Panc1 (cell line): Measurements from ENCODE around the gene CCDC12. TPM values are rescaled to one million over a fixed set of nuclear protein-coding genes. Genes with fewer than 3 reads are reported as not detected.

Experiments
- ATAC-seq: fragments of 200-7000 bp; cut with Tn5 transposase; 2 replicates; pipeline ENCODE4 v1.9.1; 2020; ENCODE audit warnings: mild to moderate bottlenecking, moderate library complexity
- BruUV-seq: library from RNA; stranded (reverse); fragments of 400-500 nt; replicated peaks from 2 replicates; lab custom pipeline; 2021; lab: Mats Ljungman, UMichigan
- CTCF ChIA-PET: fragments of 300-600 bp; sonication (Branson Sonifier 250); formaldehyde crosslinking; loops from one replicate; lab custom pipeline; 2022; ENCODE audit warnings: antibody characterized with exemption; lab: Charles Lee
- POLR2A ChIA-PET: fragments of 300-600 bp; sonication (Branson Sonifier 250); formaldehyde crosslinking; loops from one replicate; lab custom pipeline; 2022; ENCODE audit warnings: antibody characterized with exemption; lab: Charles Lee
- DNase-seq: peaks from one replicate; pipeline ENCODE4 v3.0.0-alpha.2; 2010; ENCODE audit warnings: low read depth, low spot score
- H3K27ac ChIP-seq: 2 replicates; pipeline ENCODE4 v1.5.1; 2011; ENCODE audit warnings: mild to moderate bottlenecking, low read length, inconsistent platforms
- H3K27me3 ChIP-seq: fragments of 200-500 bp; sonication (Bioruptor generic); 2 replicates; pipeline ENCODE4 v1.6.0; 2014; ENCODE audit warnings: low read length, inconsistent platforms; ENCODE audit not compliant: control insufficient read depth, insufficient read depth
- H3K36me3 ChIP-seq: fragments of 200-500 bp; sonication (Bioruptor generic); 2 replicates; pipeline ENCODE4 v1.5.1; 2014; ENCODE audit warnings: inconsistent platforms, mild to moderate bottlenecking, low read length, moderate library complexity; ENCODE audit not compliant: control insufficient read depth, insufficient read depth
- H3K4me1 ChIP-seq: 2 replicates; pipeline ENCODE4 v1.5.1; 2011; ENCODE audit warnings: inconsistent platforms, mild to moderate bottlenecking, low read length, moderate library complexity; ENCODE audit not compliant: control insufficient read depth, insufficient read depth
- H3K4me3 ChIP-seq, 2 experiments: 2 replicates each; pipeline ENCODE4 v1.5.1; 2011 to 2012; ENCODE audit warnings: low read depth in 2 of 2, low read length in 2 of 2, mild to moderate bottlenecking in 2 of 2, inconsistent platforms in 1 of 2, moderate library complexity in 1 of 2
- H3K9me3 ChIP-seq: fragments of 200-500 bp; sonication (Bioruptor generic); 2 replicates; pipeline ENCODE4 v1.5.1; 2014; ENCODE audit warnings: low read depth, mild to moderate bottlenecking, inconsistent platforms, low read length, moderate library complexity; ENCODE audit not compliant: control insufficient read depth, insufficient read depth
- POLR2AphosphoS5 ChIP-seq: IDR thresholded peaks from 2 replicates; pipeline ENCODE4 v1.6.1; 2012; ENCODE audit warnings: mild to moderate bottlenecking, low read depth, low read length, moderate library complexity
- REST ChIP-seq, 2 experiments: IDR thresholded peaks; 2 replicates each; pipeline ENCODE4 v1.6.1; 2011 to 2012; ENCODE audit warnings: low read depth in 2 of 2, control low read depth in 1 of 2, low read length in 1 of 2, mild to moderate bottlenecking in 1 of 2, moderate library complexity in 1 of 2; ENCODE audit not compliant: insufficient read depth in 1 of 2
- SIN3A ChIP-seq: IDR thresholded peaks from 2 replicates; pipeline ENCODE4 v1.6.1; 2012; ENCODE audit warnings: low read depth, mild to moderate bottlenecking, low read length, moderate library complexity, borderline replicate concordance; ENCODE audit not compliant: insufficient read depth
- TCF7L2 ChIP-seq: IDR thresholded peaks from 2 replicates; pipeline ENCODE4 v1.6.1; 2011; ENCODE audit warnings: mild to moderate bottlenecking, low read depth, low read length, inconsistent platforms
- in situ Hi-C: cut with HindIII; loops from 2 replicates; pipeline ENCODE4 v1.10.0; 2016; ENCODE audit warnings: low sequenced_read_pairs, low pct_unique_long_range_greater_than_20kb
- intact Hi-C: fragments of 100-400 bp; cut with micrococcal nuclease; formaldehyde crosslinking; loops from one replicate; pipeline ENCODE4 v1.10.0; 2022; ENCODE audit not compliant: unreplicated experiment
- total RNA-seq: library from RNA; stranded (reverse); gene quantifications from one replicate; pipeline ENCODE4 v1.2.1, GENCODE V29; 2021; ENCODE audit not compliant: unreplicated experiment
- TF ChIP-seq, protein P1 (sequence below): fragments of 450-650 bp; IDR thresholded peaks from 2 replicates; pipeline ENCODE4 v1.5.1; 2017; ENCODE audit warnings: mild to moderate bottlenecking

CCDC12 gene
- total RNA-seq, 1 experiment from 2014 or later, result 35.5 TPM

- Histone ChIP-seq H3K27me3 (no peaks in the 10 kb centered on the region), H3K4me1 (peaks cover 4% of the 10 kb centered on the region), H3K36me3 (no peaks in the 10 kb centered on the region), H3K4me3 (no peak overlapping the region), H3K9me3 (no peaks in the 10 kb centered on the region), H3K27ac (peak overlapping the region; percentile 29; the same call in 1 of the 2 replicates)
- POLR2A ChIA-PET, result no interaction called here
- ATAC-seq (no peak), DNase-seq (no peak)
- TF ChIP-seq, protein P1, sequence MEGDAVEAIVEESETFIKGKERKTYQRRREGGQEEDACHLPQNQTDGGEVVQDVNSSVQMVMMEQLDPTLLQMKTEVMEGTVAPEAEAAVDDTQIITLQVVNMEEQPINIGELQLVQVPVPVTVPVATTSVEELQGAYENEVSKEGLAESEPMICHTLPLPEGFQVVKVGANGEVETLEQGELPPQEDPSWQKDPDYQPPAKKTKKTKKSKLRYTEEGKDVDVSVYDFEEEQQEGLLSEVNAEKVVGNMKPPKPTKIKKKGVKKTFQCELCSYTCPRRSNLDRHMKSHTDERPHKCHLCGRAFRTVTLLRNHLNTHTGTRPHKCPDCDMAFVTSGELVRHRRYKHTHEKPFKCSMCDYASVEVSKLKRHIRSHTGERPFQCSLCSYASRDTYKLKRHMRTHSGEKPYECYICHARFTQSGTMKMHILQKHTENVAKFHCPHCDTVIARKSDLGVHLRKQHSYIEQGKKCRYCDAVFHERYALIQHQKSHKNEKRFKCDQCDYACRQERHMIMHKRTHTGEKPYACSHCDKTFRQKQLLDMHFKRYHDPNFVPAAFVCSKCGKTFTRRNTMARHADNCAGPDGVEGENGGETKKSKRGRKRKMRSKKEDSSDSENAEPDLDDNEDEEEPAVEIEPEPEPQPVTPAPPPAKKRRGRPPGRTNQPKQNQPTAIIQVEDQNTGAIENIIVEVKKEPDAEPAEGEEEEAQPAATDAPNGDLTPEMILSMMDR, result no peak
- TF ChIP-seq REST (IDR thresholded peaks at IDR 0.05; ENCODE audit: insufficient read depth in 1 of 2, low read depth in 2 of 2, low read length in 1 of 2), result no peak
- TF ChIP-seq TCF7L2, result no peak
- TF ChIP-seq POLR2AphosphoS5, result no peak
- TF ChIP-seq SIN3A, result no peak
- in situ Hi-C loops, result no loop called here
- CTCF ChIA-PET, result no interaction called here
- BruUV-seq, result no TSS peak
- intact Hi-C loops, result no loop called here
Measured at GRCh38 chr3:46955801-46956259, 20.7 kb downstream of the CCDC12 start.

DNA sequence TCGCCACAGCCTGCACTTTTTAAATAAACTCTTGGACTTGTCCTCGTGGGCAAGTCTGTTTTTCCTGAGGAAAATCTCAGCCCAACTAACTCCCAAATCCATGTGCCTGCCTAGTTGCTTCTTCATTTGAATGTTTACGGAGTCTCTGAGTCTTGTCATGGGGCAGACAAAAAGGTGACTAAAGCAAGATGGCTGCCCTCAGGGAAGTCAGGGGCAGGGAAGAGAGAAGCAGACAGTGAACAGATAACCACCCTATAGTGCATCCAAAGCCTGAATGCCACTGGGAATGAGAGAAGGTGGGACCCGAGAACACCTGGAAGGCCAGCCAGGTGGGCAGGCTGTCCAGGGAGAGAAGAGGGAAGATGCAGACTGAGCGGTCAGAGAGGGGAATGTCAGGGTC lies 21.4 kb downstream of the CCDC12 start:
- Histone ChIP-seq H3K27ac (no peak overlapping the region), H3K27me3 (no peaks in the 10 kb centered on the region), H3K9me3 (no peaks in the 10 kb centered on the region), H3K4me3 (no peak overlapping the region), H3K4me1 (no peaks in the 10 kb centered on the region; the same call in none of the 2 replicates), H3K36me3 (no peaks in the 10 kb centered on the region)
- intact Hi-C loops, result no loop called here
- DNase-seq (no peak), ATAC-seq (no peak)
- BruUV-seq, result no TSS peak
- POLR2A ChIA-PET, result no interaction called here
- CTCF ChIA-PET, result no interaction called here
- no peak for TF ChIP-seq SIN3A
- no peak for TF ChIP-seq TCF7L2
- in situ Hi-C loops, result no loop called here

DNA sequence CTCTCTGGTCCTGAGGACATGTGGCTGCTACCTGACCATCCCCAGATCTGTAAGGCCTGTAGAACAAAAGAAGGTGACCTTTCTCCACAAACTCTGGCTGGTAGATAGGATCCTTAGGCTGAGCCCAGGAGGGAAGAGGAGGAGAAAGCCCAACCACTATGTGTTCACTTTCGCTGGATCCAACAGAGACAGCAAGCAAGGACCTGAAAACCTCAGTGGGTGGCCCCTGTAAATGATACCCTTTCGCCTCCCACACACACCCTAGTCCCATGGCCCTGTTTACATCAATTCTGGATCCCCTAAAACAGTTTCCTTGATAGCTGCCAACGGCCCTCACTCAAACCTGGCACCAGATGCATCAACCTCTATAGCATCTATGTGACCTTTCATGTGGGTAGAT lies 22.4 kb downstream of the CCDC12 start:
- peaks cover 3% of the 10 kb centered on the region for H3K4me1 ChIP-seq
- intact Hi-C loops (no loop called here), in situ Hi-C loops (no loop called here)
- no peak overlapping the region for H3K27ac ChIP-seq
- no peaks in the 10 kb centered on the region for H3K36me3 ChIP-seq
- CTCF ChIA-PET, result no interaction called here
- TF ChIP-seq REST (IDR thresholded peaks at IDR 0.05; ENCODE audit: insufficient read depth in 1 of 2, low read depth in 2 of 2, low read length in 1 of 2) (no peak), POLR2AphosphoS5 (no peak), TCF7L2 (no peak), SIN3A (no peak)
- TF ChIP-seq, protein P1, result no peak
- H3K27me3 ChIP-seq, result no peaks in the 10 kb centered on the region
- ATAC-seq (no peak), DNase-seq (no peak)
- H3K4me3 ChIP-seq, result no peak overlapping the region
- POLR2A ChIA-PET, result interaction anchor here (0.6 kb wide), 1 partner anchor 1621 kb away, joined by 3 read pairs; no protein-coding TSS in a partner anchor
- H3K9me3 ChIP-seq, result no peaks in the 10 kb centered on the region
- BruUV-seq, result no TSS peak
